ENCODE results near the gene GALNT7.

DNA sequence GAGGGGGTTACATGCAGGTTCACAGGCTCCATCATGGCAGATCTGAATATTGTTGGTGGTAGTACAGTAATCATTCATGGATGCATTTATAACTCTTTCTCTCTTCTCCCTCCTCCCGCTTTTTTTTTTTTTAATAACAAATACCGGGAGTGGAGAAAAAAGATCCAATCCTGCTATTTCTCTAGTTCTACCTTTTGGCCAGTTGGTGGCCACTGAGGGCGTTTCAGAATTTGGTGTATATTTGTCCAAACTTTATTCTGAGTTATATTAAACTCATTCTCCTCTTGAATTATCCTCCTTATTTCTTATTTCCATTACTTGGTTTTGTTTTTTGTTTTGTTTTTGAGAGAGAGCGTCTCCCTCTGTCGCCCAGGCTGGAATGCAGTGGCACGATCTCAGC is 90.7 kb downstream of the GALNT7 start:
- no peak for TF ChIP-seq CTCF (IDR thresholded peaks at IDR 0.05)
- no peak for TF ChIP-seq POLR2A (IDR thresholded peaks at IDR 0.05)
- no peak for TF ChIP-seq EP300 (IDR thresholded peaks at IDR 0.05)

All from ovary (tissue), 3 donors.